Keratinocyte (primary cell): ENCODE measurements around the gene RPA1.

ENCODE experiments used
- EZH2 ChIP-seq: IDR thresholded peaks from one replicate; pipeline ENCODE4 v1.6.1; 2012; ENCODE audit warnings: inconsistent platforms, mild to moderate bottlenecking, low read length, moderate library complexity
- TF ChIP-seq, protein P1 (sequence below), 3 experiments: IDR thresholded peaks in 1 of 3; conservative IDR thresholded peaks in 1 of 3; optimal IDR thresholded peaks in 1 of 3; 2 replicates in 2 of 3; 3 replicates in 1 of 3; pipeline versions ENCODE3 to v1.5.1; 2011; ENCODE audit warnings: low read length in 3 of 3, mild to moderate bottlenecking in 3 of 3, moderate library complexity in 2 of 3, control low read depth in 1 of 3, inconsistent platforms in 1 of 3; ENCODE audit not compliant: insufficient read depth in 2 of 3; ENCODE audit errors: extremely low read depth in 1 of 3

DNA sequence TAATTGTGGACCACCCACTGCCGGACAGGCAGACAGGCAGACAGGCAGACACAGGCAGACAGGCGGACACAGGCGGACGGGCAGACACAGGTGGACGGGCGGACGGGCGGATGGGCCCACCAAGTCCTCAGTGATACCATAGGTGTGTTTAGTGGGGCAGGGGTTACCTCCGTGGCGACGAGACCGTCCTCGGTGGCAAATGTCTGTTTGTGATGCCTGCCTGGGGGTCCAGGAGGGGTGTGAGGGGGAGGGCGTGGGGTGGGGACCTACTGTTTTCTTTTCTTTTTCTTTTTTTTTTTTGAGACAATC lies 118.7 kb downstream of the RPA1 start:
- TF ChIP-seq, protein P1, sequence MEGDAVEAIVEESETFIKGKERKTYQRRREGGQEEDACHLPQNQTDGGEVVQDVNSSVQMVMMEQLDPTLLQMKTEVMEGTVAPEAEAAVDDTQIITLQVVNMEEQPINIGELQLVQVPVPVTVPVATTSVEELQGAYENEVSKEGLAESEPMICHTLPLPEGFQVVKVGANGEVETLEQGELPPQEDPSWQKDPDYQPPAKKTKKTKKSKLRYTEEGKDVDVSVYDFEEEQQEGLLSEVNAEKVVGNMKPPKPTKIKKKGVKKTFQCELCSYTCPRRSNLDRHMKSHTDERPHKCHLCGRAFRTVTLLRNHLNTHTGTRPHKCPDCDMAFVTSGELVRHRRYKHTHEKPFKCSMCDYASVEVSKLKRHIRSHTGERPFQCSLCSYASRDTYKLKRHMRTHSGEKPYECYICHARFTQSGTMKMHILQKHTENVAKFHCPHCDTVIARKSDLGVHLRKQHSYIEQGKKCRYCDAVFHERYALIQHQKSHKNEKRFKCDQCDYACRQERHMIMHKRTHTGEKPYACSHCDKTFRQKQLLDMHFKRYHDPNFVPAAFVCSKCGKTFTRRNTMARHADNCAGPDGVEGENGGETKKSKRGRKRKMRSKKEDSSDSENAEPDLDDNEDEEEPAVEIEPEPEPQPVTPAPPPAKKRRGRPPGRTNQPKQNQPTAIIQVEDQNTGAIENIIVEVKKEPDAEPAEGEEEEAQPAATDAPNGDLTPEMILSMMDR (optimal IDR thresholded peaks at IDR 0.05 in 1 of 3, IDR thresholded peaks at IDR 0.05 in 1 of 3, conservative IDR thresholded peaks at IDR 0.05 in 1 of 3; ENCODE audit: extremely low read depth in 1 of 3, insufficient read depth in 2 of 3, low read length in 3 of 3): no peak
- no peak for TF ChIP-seq EZH2
